ENCODE data around the gene POR. TPM values are rescaled to one million over a fixed set of nuclear protein-coding genes. Genes with fewer than 3 reads are reported as not detected.

POR gene
- total RNA-seq, 2 donors from 2014 or later: 60.6 to 128 TPM

GRCh38 chr7:75938921-75939320 lies 24.0 kb downstream of the POR start:
- intact Hi-C loops (cut with DNase I): no loop called here
- no peak for ATAC-seq
- DNase-seq: no peak

DNA sequence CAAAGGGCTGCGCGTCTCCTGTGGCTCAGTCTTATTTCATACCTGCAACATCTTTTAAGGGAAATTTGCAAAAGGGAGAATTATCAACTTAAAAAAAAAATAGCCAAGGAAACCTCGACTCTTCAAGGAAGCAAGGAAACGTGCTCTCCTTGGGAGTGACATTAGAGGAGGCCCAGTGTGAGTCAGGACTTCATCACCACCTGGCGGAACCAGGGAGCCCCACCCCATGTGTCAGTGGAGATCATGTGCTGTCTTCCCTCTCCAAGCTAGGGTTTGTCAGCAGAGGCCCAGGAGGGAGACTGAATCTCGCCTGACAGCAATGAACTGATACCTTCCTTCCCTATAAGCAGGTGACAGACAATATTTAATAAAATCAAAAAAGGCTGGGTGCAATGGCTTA lies 28.9 kb downstream of the POR start:
- no peak for DNase-seq

DNA sequence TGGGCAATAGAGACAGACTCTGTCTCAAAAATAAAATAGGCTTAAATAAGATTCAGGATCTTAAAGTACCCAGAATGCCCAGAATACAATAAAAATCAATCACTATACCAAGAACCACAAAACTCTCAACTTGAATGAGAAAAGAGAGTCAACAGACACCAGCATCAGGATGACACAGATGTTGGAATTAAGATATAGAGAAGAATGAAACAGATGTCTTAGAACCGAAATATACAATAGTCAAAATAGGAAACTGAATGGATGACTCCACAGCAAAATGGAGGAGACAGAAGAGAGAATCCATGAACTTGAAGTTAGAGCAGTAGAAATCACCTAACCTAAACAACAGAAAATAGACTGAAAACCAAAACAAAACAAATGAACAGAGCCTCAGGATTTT lies 29.6 kb downstream of the POR start:
- DNase-seq (no peak), ATAC-seq (no peak)
- intact Hi-C loops (cut with DNase I): no loop called here

More for the DNA sequence above, 28.9 kb downstream of the POR start:
- ATAC-seq: no peak
- intact Hi-C loops (cut with DNase I): no loop called here

DNA sequence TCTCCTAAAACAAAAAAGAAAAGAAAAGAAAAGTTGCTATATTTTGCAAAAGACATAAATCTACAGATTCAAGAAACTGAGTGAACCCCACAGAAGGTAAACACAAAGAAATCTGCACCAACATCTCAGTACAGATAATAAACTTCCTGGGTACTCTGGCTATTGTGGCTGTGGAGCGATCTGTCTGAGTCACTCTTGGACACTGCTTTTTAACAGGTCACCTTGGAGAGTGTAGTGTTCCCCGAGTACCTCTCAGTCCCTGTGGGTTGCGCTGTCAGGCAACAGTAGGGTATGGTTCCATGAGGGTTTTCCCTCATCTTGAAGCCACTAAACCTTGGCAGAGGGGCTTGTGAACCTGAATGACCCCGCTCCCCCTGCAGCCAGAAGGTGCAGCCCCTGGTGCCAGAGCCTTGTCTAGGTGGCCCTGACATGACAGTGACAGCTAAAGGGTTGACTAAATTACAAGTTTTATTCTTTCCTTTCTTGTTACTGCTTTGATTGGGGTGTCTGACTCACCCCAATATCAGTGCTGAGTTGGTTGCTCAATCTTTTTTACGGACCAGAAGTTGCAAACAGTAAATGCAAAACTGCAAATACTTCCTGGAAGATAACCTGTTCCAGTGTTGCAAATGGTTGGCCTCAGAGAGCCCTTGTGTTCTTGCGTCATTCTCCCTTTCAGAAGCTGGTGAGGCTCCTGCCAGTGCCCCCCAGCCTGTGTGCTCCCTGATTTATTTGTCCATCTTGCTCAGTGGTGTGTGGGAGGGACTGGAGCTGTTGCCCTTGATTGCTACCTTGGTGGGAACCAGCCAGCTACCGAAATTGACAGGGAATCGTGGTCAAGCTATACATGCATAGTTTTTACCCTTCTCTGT lies 30.6 kb downstream of the POR start:
- intact Hi-C loops (cut with DNase I): no loop called here
- DNase-seq: peak; percentile 50
- ATAC-seq: peak; percentile 84 to 89

DNA sequence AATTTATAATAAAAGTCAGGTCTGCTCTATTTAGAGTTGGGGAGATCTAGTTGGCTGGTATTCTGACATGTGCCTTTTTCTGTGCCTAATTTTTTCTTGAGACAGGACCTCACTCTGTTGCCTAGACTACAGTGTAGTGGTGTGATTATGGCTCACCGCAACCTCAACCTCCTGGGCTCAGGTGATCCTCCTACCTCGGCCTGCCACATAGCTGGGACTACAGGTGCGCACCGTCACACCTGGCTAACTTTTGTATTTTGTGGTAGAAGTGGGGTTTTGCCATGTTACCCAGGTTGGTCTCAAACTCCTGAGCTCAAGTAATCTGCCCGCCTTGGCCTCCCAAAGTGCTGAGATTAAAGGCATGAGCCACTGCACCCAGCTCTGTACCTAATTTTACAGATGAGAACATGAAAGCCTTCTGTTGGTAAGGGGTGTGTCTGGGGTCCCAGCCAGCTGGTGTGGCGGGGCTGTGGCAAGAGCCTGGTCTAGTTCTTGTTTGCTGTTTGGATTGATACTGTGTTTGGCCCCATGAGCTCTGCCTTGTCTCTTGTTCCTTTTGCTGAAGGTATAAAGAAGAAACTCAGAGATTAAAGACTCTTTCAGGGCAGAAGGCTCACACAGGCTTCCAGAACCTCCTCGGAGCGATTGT lies 31.4 kb downstream of the POR start:
- DNase-seq (no peak), ATAC-seq (no peak)
- intact Hi-C loops (cut with DNase I): no loop called here

- intact Hi-C loops (cut with DNase I): no loop called here
- ATAC-seq (no peak), DNase-seq (no peak)
Observed at GRCh38 chr7:75948179-75948578, 33.2 kb downstream of the POR start.

- intact Hi-C loops (cut with DNase I): loop anchor here in 1 of 2 donors (2.0 kb wide), 1 partner anchor 41 kb away; no protein-coding TSS in a partner anchor
- peak; percentile 41 for DNase-seq
- ATAC-seq: peak; percentile 50 to 58
Observed at GRCh38 chr7:75950111-75950681, 35.2 kb downstream of the POR start.

DNA sequence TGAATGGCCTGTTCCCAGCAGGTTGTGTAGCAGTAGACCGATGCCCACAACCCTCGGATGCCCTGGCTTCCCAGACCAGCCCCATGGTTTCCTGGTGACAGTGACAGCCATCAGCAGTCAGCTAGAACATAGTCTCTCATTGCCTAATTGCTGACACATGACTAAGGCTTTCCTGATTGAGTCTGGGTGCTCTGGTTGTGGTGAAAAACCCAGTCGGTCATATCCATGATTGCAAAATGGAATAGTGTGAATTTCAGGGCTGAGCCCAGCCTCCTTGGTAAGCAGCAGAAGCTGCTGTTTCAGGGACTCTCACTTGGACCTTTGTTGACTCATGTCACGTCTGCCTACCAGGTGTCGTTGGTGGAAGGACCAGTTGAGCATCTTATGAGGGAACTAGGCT lies 36.6 kb downstream of the POR start:
- peak; percentile 61 for DNase-seq
- intact Hi-C loops (cut with DNase I): loop anchor here in 1 of 2 donors (2.0 kb wide), 1 partner anchor 39 kb away; no protein-coding TSS in a partner anchor

GRCh38 chr7:75953431-75953830 lies 38.5 kb downstream of the POR start:
- ATAC-seq (no peak), DNase-seq (no peak)
- intact Hi-C loops (cut with DNase I): no loop called here

More for the DNA sequence above, 36.6 kb downstream of the POR start:
- peak; percentile 75 to 78 for ATAC-seq

GRCh38 chr7:75953931-75954330 lies 39.0 kb downstream of the POR start:
- intact Hi-C loops (cut with DNase I): no loop called here
- DNase-seq (no peak), ATAC-seq (no peak)

- DNase-seq (no peak), ATAC-seq (no peak)
- intact Hi-C loops (cut with DNase I): no loop called here
Observed at GRCh38 chr7:75955331-75955955, 40.5 kb downstream of the POR start.

DNA sequence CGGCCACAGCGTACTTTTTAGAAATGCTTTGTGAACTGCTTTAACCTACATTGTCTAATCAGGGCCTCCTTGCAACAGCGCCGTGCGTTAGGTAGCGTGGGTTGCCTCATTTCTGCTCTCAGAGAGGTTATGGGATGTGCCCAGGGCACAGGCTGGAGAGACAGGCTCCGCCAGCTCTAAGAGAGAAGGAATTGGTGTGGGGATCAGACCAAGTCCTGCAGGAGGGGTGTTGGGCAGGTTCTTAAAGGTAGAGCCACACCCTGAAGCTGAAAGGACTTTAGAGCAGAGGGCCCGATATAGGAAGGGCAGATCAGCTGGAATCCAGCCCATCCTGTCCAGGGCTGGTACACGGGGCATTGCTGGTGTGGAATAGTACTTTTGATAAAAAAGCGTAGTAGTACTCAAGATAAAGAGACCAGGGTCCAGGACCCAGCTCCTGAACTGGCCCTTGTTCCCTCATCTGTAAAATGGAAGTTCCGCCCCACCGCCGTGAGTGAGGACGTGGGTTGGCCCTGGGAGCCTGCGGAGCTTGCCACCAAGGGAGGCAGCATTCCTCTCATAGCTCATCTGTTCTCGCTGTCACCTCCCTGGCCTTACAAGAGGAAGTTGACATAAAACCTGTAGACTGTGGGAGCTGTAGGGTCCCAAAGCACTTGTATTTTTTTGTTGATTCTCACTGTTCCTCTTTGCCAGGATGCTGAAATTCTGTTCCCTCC lies 42.2 kb downstream of the POR start:
- ATAC-seq: peak in 1 of 2 donors; percentile 20
- intact Hi-C loops (cut with DNase I): no loop called here
- DNase-seq: no peak

DNA sequence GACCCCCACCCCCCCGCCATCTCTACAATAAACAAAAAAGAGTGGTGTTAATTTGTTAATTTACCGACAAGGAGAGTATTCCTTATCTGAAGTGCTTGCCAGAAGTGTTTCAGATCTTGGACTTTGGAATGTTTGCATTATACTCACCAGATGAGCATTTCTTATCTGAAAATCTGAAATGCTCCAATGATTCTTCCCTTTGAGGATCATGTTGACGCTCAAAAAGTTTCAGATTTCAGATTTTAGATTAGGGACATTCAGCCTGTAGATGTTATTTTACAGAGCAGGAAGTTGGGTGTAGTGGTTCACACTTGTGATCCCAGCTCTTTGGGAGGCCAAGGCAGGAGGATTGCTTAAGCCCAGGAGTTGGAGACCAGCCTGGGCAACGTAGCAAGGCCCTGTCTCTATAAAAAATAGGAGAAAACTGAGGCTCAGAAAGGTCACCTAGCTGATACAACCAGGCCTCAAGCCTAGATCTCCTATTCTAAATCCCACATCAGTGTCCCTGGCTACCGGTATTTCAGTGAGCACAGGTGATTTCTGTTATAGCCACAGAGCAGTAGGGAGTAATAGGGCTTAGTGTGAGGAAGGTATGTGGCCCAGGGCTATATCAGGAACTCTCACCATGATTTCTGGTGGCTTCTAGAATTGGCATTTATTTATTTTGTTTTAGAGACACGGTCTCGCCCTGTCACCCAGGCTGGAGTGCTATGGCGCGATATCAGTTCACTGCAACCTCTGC lies 44.0 kb downstream of the POR start:
- DNase-seq (no peak), ATAC-seq (no peak)
- intact Hi-C loops (cut with DNase I): no loop called here

- intact Hi-C loops (cut with DNase I): loop anchor here in 1 of 2 donors (5.0 kb wide), 1 partner anchor 43 kb away; the partner anchor contains the start of gene POR
- DNase-seq: no peak
Observed at GRCh38 chr7:75960372-75960771, 45.4 kb downstream of the POR start.

GRCh38 chr7:75961218-75961617 lies 46.3 kb downstream of the POR start:
- ATAC-seq: no peak
- intact Hi-C loops (cut with DNase I): loop anchor here in 1 of 2 donors (5.0 kb wide), 1 partner anchor 44 kb away; the partner anchor contains the start of gene POR
- DNase-seq: no peak

More at GRCh38 chr7:75960372-75960771, 45.4 kb downstream of the POR start:
- no peak for ATAC-seq

DNA sequence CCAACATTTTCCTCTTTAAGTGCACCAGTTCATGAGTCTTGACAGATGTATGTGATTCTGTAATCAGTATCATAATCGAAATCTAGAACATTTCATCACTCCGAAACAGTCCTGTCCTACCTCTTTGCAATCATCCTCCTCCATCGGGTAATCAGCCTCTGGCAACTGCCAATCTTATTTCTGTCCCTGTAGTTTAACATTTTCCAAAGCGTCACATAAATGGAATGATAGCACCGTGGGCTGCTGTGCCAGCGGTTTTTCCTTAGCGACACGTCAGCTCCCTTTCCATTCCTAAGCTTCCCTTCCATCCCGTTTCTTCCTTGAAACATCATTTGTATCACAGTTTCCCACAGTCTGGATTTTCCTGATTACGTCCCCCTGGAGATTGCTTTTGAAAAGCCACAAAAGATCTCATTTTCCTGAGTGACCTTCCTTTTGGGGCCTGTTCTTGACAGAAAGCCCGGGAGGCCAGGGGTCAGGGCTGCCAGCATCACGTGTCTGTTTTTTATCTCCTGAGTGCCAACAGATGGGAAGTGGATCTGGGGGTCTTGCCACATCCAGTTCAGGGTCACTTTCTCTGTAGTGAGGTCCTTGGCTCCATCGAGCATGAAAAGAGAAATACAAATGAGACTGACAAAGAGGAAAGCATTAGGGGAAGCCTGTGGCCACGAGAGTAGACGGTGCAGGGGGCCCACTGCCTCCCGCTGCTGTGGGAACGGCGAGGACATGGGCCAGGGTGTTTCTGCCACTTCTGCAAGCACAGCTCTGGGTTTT lies 47.8 kb downstream of the POR start:
- peak; percentile 75 for DNase-seq
- ATAC-seq: peak; percentile 50
- intact Hi-C loops (cut with DNase I): loop anchor here in 1 of 2 donors (5.0 kb wide), 1 partner anchor 45 kb away; the partner anchor contains the start of gene POR

GRCh38 chr7:75963381-75963995 lies 48.5 kb downstream of the POR start:
- DNase-seq: no peak
- peak; percentile 34 to 46 for ATAC-seq

More at GRCh38 chr7:75963381-75963995, 48.5 kb downstream of the POR start:
- intact Hi-C loops (cut with DNase I): loop anchor here in 1 of 2 donors (5.0 kb wide), 1 partner anchor 46 kb away; the partner anchor contains the start of gene POR

Data from left cardiac atrium (tissue), 4 donors.